C1 segment of cervical spinal cord (tissue), 14 donors: ENCODE data around the gene CRTAC1.
"Not testable (repeated sequence)": the region's sequence is repeated elsewhere in the genome, so short reads cannot be mapped to it uniquely, and the experiment has no call there.

Experiments used
- DNase-seq, 14 donors: peaks; one replicate each; lab custom pipeline; 2025; lab: John Stamatoyannopoulos, UW

The CRTAC1 gene

DNA sequence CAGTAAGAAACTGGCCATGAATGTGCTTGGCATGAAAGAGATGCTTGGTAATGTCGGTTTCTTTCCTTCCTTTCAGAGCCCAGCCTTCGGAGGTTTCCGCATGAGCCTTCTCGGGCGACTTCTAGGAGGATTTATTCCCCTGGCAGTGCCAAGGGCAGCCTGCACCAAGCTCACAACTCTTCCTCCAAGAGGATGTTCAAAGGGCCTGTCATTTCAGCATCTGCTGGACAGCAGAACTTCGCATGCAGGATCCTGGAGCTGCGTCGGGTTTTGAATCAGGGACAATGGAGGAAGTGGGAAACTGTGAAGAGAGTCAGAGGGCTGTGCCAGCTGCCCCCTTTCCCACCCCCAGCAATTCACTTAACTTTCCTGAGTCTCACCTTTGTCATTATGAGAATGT, 159.4 kb downstream of the CRTAC1 start:
- no peak for DNase-seq

DNA sequence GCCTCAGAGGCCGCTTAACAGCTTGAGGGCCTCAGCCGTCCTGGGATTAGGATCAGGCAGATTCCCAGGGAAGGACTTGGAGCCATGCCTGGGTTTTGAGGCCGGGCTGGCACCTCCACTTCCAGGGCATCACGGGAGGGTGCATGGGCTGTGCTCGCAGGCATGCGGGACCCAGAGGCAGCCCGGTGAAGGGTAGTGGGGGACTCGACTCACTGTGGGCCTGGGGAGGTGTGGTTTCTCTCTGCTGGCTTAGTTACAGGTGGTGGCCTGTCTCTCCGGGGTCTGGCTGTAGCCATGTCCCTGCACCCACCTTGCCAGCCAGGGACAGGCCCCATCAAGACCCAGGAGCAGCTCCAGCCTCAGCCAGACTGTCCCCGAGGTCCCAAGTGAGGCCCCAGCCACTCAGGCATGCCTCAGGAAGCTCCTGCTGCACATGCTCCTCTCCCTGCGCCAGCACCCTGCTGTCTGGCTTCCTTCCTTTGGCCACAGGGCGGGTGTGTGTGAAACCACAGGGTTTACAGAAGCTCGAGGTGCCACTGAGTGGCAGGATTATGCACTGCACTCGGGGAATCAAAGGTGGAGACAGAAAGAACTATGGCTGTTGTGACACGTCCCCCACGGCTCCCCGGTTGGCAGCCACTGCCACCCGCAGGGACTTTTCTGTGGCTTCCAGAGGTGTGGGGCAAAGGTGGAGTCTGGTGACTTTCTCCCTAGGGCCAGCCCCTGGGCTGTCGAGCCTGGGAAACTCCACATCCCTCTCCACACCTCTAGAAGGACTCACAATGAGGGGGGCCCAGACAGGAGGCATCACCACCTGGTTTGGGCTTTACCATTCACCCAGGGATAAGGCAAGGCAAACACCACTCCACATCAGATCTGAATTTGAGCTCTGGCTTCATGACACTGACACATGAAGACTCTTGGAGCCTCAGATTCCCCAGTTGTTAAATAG, 161.1 kb downstream of the CRTAC1 start:
- DNase-seq = peak in 13 of 14 donors; percentile 8 to 96 (median 67)

DNA sequence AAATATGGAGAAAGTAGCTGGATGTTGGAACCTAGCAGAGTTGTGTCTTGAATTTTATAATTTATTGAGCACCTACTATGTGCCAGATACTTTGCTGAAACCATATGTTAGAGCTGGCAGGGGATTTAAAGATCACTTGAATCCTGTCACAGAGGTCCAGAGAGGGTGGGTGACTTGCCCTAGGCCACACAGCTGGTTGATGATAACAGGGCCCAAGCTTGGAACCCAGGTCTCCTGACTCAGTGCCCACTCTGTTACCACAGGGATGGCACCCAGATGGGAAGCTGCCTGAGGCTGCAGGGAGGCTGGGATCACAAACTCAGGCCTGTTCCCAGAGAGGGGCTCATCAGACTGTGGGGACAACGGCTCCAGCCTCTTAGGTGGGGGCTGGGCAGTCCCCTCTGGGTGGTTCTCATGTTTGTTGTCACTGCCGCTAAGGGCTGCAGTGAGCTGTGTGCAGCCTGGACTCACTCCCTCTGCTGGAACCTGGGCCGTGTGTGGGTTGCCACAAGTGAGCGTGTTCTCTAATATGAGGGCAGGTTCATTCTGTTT, 162.2 kb downstream of the CRTAC1 start:
- DNase-seq = no peak

DNA sequence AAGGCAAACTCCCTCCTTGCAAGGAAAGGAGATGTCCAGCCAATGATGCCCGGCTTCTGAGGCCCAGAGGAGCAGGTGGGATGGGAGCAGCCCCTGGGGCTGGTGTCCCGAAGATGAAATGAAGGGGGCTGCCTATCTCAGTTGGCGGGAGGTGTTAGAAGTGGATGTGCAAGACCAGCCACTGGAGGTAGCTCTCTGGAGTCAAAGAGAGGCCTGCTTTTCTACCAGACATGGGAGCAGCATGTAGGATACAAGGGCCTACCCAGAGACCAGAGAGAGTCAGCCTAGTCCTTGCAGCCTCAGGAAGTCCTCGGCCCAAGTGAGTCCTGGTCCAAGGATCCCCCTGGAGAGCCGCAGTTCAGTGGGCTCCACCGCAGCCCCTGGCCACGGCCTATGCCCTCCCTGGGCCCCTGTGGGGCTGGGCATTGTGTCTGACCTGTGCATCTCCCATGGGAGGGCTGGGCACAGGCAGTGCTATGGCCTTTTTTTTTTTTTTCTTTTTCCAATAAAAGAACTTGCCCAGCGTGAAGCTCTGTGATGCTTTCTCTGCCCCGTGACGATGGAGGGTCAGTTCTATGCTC, 163.1 kb downstream of the CRTAC1 start:
- no peak for DNase-seq

DNA sequence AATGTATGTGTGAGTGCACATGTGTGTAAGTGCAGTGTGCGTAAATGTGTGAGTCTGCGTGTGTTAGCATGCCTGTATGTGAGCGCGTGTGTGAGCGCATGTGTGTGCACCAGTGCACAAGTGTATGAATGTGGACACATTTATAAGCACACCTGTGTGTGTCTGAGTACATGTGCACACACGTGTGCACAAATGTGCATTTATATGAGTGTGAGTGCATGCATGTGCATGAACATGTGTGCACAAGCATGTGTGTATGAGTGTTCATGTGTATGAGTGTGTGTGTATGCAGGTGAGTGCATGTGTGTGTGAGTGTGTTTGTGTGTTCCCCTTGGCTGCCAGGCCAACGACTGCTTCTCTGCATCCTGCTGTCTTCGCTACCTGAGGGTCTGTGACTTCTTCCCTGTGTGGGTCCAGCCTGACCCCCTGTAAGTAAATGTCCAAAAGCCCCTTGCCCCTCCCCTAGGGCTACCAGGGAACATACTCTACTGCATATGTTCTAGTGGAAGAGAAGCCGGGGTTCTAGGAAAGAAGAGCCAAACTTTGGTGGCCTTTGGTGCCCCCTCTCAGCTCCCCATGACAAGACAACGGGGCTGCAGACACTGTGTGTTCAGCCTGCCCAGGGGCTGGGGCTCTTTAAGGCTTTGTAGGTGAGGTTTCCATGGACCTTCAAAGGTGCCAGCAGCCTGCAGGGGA, 163.7 kb downstream of the CRTAC1 start:
- DNase-seq = no peak

DNA sequence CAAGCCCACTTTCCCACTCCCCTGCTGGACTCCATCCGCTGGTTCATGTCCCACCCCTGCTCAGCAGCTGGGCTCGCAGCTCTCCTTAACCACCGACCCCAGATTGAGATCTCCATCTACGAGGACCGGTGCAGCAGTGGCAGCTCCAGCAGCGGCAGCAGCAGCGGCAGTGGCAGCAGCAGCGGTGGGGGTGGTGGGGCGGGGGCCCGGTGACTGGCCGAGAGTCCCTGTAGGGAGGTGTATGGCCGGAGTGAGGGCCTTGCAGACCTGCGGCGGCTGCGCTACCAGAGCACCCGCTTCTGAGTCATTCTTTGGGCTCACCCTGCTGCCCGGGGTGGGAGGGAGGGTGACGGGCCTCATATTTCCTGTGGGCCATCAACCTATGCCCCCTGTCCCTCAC, 164.9 kb downstream of the CRTAC1 start:
- no peak for DNase-seq

DNA sequence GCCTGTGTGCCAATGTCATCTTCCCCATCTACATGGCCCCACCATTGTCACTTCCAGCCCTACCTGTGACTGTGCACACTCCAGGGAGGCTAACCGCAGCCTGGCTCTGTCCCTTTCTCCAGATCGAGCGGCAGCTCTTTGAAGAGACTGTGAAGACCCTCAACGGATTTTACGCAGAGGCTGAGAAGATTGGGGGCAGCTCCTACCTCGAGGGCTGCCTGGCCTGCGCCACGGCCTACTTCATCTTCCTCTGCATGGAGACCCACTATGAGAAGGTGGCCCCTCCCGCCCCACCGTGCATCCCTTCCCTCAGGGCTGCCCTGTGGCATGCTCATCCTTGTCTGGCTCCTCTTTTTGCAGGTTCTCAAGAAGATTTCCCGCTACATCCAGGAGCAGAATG, 166.6 kb downstream of the CRTAC1 start:
- DNase-seq = no peak

DNA sequence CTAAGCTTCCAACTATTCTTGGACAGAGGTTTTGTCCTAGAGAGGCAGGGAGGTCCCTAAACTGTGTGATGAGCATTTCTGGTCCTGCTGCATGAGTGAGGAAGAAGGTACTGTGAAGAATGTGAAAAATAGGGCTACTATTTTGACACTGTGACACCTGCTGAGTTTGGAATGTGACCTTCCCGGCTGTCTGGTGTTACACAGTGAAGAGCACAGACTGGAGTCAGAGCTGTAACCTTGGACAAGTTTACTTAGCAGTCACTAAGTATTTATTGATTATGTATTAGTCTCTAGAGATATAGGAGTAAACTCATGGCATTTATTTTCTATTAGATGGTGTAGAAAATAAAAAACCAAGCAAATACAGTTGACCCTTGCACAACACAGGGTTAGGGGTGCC, 168.5 kb downstream of the CRTAC1 start:
- no peak for DNase-seq

DNA sequence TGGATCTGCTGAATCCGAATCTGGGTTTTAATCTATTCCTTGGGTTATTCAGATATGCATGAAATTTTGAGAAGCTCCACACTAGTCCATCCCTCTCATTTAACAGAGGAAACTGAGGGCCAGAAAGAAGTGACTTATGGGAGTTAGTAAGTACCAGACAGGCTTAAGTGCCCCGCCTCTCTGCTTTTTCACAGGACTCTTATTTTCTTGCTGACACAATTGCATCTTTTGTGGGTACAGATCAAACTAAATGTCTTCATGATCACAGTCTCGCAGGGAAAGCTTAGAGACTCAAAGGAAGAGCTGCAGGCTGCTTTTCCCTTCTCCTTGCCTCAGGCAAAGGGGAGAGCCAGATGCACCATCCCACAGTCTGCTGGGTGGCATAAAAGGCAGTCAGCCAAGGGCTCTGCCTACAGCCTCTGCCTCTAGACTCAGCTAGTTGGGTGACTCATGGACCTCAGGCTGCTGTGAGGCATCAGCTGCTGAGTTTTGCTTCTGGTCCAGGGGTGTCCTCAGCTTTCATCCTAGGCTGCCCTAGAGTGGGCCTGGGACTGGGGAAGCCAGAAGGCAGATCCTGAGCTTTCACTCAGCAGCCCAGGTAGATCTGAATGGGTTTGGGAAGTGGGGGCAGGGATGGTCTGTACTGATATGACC, 169.2 kb downstream of the CRTAC1 start:
- peak in 2 of 14 donors; percentile 22 to 49 for DNase-seq

DNA sequence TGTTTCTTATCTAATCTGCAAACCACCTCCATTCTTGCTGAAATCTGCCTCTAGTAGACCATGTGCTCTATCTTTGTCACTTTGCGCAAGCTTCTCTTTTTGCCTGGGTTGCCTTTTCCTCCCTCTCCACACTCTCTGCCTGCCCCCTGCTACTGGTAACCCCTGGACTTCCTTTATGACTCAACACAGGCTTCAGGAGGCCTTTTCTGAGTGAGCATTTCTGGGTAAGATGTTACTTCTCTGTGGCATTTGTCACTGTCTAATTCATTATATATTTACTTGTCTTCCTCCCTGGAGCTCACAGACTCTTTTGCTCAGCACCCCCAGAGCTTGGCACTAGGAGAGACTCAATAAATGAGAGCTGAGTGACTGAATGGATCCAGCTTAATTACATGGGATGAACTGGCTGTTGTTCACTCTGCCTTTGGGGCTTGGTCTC, 172.4 kb downstream of the CRTAC1 start:
- DNase-seq = peak in 3 of 14 donors; percentile 14 to 30 (median 22)

DNA sequence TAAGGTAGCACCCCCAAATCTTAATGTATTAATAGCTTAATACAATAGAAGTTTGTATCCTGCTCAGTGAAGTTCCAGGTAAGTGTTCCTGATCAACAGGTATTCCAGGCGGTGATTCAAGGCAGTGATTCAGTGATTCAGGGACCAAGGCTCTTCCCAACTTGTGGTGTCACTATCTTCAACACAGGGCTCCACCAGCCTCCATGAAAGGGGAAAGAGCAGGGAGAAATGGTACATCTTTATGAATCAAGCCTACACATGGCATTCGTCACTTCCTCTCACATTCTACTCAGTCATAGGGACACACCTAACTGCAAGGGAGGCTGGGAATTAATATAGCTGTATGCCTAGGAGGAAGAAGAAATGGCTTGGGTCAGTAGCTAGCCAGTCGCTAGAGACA, 175.7 kb downstream of the CRTAC1 start:
- DNase-seq = no peak

DNA sequence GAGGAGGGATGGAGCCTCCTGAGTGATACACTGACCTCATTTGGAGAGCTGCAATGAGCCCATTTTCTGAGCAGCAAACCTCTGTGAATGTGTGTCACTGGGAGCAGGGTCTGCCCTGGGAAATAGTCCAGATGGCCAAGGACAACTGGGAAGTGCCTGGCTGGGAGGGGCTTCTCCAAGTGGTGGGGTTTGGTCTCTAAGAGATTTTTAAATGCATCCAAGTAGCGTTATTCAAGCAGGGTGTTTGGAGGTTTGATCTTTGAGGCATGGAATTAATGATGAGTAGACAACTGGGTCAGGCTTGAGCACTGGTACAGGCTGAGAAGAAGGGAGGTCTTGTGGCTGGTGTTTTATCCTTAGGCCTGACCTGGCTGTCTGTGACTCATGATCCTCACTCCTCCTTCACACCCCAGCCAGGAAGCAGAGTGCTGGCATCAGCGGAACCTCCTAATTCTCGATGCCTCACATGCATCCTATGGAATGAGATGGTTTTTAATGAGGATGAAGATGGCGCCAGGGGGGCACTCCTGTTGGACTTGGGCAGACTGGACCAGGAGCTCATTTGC, 177.5 kb downstream of the CRTAC1 start:
- DNase-seq = peak in 3 of 14 donors; percentile 25 to 54 (median 32)

DNA sequence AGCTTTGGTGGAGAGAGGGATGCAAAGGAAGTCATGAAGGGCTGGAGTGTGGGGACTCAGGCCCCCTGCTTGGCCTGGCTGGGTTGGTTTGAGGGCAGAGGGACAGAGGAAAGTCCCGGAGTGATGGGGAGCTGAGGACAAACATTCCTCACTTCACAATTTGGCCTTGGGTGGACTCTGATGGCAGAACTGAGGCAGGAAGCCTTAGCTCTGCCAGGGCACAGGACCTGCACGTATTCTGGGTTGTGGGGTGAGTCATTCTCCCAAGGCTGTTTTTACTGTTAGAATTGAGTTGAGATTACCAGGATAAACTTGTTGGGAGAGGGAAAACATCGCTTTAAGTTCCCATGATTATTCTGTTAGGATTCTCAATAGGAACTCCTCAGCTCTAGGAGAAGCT, 178.1 kb downstream of the CRTAC1 start:
- peak in 2 of 14 donors; percentile 11 to 32 for DNase-seq

DNA sequence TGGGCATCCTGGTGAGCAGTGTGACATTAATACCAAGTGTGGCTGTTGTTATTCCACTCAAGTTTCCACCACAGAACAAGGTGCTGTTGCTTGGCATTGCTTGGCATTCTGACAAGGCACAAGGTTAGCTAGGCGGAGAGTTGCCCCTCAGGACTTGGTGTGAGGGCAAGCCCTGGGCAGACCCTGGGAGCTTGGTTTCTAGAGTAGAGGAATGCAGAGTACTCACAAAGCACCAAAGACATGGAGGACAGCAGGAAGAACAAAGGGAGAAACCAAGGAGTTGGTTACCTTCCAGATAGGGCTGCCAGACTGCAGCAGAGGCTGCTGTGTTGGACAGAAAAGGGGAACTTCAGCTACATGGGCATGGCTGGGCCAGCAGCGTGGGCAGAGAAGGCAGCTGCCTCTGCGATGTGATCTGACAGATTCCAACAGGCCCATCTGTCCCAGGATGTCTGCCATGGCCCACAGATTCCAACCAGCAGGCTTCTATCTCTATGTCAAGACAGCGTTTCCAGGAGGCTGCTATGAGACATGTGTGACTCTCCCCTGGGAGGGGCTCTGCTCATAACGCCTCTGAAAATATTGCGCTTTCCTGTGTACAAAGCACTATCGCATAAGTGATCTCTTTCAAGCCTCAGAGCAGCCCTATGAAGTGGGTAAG, 178.9 kb downstream of the CRTAC1 start:
- peak in 9 of 14 donors; percentile 34 to 78 (median 67) for DNase-seq

DNA sequence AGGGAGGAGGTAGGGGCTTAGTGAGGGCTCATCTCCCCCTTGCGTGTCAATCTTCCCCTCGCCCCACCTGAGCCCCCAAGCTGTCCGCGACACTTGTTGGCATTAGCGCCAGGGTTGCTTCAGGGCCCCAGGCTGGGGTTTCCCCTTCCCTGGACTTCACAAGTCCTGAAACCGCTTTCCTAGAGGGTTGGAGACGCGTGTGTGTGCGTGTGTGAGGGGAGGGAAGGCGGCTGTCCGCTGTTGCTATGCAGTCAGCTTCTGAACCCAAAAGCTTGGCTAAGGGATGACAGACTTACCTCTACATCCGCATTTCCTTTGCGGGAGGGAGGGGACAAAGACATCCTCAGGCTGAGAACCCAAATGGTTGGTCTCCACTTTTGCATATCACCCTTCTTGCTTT, 180.0 kb downstream of the CRTAC1 start:
- peak in 1 of 14 donors; percentile 51 for DNase-seq

DNA sequence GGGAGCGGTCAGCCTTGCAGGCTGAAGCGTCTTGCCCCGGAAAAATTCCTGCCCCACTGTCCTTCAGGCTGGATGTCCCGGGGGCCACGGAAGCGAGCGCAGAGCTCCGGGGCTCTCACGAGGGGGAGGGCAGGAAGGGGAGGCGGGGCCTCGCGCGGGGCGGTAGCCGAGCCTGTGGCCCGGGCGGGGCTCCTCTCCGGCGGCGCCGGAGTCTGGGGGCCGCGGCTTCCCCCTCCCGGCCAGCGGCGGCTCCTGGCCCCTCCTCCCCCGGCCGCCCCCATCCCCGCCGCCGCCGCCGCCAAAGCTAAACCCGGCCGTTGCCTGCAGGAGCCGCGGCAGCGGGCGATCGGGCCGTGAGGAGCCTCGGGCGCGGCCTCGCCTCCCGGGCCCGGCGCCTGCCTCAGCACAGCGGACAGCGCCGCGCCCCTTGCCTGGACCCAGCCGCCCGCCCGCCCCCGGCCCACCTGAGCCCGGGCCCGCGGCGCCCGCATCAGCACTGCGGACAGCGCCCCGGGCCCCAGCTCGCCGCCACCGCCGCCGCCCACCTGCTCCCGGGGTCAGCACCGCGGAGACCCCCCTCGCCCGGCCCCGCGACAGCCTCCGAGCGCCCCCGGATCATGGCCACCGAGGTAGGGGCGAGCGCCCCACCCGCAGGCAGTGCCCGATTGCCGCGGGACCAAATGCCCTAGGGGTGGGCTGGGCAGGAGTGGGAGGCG, 180.6 kb downstream of the CRTAC1 start, which contains the start of gene GOLGA7B:
Gene GOLGA7B (plus strand): TSS at position 157 of the 716 bp plus-strand sequence. CDS start 461 bp downstream, at position 618.
- DNase-seq = peak in 5 of 14 donors; percentile 20 to 76 (median 49)

DNA sequence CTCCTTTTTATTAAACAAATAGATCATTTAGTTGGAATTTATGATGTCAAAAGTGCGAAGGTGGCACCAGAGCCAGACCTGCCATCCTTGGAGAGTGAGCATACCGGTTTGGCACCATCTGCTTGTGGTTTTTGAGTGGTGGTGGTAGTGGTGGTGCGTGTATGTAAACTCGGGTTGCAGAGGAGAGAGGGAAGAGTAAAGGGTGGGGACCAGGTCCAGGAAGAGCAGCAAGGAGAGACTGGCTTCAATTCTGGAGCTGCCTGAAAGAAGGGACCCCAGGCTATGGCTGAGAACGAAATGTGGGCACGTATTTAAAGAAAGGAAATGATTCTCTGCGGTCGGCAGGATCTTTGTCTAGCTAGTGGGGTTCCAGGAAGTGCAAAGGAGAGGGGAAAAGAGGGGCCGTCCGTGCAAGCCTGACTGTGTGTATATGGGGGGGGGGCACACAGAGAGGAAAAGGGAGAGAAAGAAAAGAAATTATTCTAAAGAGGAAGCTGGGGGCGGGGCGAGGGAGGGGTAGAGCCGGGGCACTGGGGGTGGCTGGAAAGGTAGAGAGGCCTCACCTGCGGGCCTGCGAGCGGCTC, 181.2 kb downstream of the CRTAC1 start:
- peak in 1 of 14 donors; percentile 66 for DNase-seq

DNA sequence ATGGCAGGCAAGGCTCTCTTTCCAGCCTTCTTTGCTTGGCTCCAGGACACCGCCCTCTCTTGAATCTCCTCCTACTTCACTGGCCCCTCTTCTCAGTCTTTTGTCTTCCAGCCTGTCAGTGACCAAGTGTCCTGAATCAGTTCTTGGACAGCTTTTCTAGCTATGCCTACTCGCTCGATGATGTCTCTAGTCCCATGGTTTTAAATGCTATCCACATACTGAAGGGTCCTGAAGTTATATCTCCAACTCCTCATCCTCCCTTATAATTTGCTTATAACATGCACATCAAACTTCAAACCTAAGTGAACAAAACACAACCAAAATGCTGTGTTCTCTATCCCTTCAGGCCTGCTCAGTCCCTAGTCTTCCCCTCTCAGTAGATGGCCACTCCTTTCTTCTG, 185.7 kb downstream of the CRTAC1 start:
- DNase-seq = no peak

DNA sequence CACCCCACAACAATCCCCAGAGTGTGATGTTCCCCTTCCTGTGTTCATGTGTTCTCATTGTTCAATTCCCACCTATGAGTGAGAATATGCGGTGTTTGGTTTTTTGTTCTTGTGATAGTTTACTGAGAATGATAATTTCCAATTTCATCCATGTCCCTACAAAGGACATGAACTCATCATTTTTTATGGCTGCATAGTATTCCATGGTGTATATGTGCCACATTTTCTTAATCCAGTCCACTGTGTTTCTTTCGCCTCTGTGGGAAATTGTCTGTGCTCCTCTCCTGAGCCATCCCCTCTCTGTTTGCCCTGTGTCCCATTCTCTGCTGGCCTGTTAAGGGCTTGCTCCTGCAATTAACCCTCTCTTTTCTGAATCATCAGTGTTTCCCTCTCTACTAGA, 186.4 kb downstream of the CRTAC1 start:
- DNase-seq = not testable (repeated sequence)
